ENCODE data around the gene ODAD4.

DNA sequence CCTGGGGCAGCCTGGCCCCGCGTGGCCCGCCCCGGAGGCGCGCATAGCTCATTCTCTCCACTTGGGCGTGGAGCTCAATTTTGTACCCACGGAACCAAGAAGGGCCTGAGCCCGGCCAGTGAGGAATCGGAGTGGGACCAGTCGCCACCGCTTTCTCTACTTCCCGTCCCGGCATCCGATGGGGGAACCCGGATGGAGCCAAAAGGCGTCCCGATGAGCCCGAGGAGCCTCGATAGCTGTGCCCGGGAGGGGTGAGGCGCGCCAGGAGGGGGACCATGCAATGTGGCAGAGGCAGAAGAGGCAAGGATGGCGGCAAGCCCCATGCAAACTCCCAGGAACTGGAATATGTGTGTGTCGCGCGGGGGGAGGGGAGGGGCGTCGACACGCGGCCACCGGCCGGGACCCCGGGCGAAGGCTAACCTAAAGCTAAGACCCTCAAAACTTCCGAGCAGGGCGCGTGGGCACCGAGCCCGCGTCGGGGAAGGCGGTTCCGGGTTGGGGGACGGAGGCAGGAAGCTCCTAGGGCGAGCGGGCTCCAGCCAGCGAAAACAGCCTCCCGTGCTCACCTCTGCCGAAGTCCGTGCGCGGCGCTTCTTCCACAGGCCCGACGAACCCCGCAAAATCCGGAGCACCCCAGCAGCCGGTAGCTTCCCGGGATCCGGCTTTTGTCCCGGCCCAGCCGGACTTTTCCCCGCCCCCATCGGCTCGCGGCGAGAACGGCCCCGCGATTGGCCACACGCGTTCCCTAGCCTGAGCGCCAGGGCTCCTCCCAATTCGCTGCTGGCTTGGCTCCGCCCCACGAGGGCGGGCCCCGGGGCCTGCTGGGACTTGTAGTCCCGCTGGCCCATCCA lies 11.9 kb upstream of the ODAD4 start, which contains the start of gene ACLY:
- TF ChIP-seq, protein P1, sequence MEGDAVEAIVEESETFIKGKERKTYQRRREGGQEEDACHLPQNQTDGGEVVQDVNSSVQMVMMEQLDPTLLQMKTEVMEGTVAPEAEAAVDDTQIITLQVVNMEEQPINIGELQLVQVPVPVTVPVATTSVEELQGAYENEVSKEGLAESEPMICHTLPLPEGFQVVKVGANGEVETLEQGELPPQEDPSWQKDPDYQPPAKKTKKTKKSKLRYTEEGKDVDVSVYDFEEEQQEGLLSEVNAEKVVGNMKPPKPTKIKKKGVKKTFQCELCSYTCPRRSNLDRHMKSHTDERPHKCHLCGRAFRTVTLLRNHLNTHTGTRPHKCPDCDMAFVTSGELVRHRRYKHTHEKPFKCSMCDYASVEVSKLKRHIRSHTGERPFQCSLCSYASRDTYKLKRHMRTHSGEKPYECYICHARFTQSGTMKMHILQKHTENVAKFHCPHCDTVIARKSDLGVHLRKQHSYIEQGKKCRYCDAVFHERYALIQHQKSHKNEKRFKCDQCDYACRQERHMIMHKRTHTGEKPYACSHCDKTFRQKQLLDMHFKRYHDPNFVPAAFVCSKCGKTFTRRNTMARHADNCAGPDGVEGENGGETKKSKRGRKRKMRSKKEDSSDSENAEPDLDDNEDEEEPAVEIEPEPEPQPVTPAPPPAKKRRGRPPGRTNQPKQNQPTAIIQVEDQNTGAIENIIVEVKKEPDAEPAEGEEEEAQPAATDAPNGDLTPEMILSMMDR (IDR thresholded peaks at IDR 0.05), result no peak
- peak; percentile 93 for TF ChIP-seq POLR2AphosphoS5 (IDR thresholded peaks at IDR 0.05; ENCODE audit: insufficient read depth in 1 of 2, low read depth in 1 of 2)
